Measurements from ENCODE around the gene RUBCNL.

DNA sequence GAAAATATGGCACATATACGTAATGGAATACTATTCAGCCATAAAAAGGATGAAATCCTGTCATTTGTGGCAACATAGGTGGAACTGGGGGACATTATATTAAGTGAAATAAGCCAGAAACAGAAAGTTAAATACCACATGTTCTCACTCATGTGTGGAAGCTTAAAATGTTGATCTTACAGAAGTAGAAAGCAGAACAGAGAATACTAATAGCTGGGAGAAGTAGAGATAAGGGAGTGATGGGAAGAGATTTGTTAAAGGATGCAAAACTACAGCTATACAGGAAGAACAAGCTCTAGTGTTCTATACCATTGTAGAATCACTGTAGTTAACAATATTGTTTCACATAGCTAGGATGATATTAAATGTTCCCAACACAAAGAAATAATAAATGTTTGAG, 68.1 kb downstream of the RUBCNL start:
- TF ChIP-seq POLR2A (IDR thresholded peaks at IDR 0.05) (no peak), EP300 (IDR thresholded peaks at IDR 0.05) (no peak)
- TF ChIP-seq, protein P1, sequence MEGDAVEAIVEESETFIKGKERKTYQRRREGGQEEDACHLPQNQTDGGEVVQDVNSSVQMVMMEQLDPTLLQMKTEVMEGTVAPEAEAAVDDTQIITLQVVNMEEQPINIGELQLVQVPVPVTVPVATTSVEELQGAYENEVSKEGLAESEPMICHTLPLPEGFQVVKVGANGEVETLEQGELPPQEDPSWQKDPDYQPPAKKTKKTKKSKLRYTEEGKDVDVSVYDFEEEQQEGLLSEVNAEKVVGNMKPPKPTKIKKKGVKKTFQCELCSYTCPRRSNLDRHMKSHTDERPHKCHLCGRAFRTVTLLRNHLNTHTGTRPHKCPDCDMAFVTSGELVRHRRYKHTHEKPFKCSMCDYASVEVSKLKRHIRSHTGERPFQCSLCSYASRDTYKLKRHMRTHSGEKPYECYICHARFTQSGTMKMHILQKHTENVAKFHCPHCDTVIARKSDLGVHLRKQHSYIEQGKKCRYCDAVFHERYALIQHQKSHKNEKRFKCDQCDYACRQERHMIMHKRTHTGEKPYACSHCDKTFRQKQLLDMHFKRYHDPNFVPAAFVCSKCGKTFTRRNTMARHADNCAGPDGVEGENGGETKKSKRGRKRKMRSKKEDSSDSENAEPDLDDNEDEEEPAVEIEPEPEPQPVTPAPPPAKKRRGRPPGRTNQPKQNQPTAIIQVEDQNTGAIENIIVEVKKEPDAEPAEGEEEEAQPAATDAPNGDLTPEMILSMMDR (IDR thresholded peaks at IDR 0.05), result no peak

Data from tibial nerve (tissue), 4 donors.